GM19035 (cell line): ENCODE measurements around the gene PCGF3.
"Not testable (repeated sequence)": the region's sequence is repeated elsewhere in the genome, so short reads cannot be mapped to it uniquely, and the experiment has no call there.

Experiments used
- ATAC-seq: cut with Tn5 transposase; IDR thresholded peaks from one replicate; pipeline ENCODE4 v1.9.1; 2021; ENCODE audit not compliant: unreplicated experiment

PCGF3 gene

DNA sequence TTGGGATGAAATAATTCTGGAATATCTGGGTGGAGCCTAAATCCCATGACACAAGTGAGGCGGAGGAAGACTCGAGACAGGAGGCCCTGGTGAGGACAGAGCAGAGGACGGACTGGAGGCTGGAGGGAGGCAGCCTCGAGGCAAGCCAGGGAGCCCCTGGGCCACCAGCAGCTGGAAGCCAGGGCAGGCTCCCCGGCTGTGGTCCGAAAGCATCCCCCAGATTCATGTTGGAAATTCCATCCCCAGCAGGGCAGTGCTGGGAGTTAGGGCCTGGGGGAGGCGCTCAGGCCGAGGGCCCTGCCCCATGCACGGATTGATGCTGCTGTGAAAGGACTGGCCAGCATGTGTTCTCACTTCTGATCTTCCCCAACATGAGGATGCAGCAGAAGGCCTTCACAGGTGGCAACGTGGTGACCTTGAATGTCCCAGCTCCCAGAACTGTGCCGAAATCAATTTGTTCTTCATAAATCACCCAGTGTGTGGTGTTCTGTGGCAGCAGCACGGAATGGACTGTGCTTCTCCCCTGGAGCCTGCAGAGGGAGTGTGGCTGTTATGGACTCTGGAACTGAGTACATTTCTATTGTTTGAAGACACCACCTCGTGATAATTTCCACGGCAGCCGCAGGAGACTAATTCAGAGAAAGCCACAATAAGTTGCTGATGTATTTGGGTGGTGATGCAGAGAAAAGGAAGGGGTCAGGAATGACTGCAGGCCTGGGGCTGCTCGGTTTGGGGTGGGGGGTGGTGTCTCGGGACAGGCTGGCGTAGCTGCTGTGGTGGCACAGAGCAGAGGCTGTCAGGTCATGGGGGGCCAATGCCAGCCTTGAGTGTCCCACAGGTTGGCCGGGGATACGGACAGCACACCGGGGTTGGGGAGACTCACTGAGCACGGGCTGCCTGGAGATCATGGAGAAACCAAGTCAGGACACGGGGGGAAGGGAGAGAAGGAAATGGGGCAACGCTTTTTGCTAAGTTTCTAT, 56.9 kb downstream of the PCGF3 start:
- no peak for ATAC-seq

GRCh38 chr4:763191-763810, 57.7 kb downstream of the PCGF3 start:
- no peak for ATAC-seq

DNA sequence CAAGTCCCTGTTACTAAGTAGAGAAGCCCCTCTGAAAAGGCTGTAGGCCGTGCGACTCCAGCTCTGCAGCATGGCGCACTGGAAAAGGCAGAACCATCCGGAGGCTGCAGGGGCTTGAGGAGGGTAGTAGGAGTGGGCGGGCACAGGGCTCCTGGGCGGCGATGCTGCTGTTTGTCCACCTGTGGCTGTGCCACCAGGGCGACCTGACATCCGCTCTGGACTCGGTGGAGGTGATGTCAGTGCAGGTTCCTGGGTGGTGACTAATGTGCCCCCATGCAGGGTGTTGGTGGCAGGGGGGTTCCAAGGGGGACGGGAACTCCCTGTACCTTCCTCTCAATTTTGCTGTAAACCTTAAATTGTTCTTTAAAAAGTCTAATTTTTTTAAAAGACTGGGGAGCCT, 58.3 kb downstream of the PCGF3 start:
- ATAC-seq: no peak

DNA sequence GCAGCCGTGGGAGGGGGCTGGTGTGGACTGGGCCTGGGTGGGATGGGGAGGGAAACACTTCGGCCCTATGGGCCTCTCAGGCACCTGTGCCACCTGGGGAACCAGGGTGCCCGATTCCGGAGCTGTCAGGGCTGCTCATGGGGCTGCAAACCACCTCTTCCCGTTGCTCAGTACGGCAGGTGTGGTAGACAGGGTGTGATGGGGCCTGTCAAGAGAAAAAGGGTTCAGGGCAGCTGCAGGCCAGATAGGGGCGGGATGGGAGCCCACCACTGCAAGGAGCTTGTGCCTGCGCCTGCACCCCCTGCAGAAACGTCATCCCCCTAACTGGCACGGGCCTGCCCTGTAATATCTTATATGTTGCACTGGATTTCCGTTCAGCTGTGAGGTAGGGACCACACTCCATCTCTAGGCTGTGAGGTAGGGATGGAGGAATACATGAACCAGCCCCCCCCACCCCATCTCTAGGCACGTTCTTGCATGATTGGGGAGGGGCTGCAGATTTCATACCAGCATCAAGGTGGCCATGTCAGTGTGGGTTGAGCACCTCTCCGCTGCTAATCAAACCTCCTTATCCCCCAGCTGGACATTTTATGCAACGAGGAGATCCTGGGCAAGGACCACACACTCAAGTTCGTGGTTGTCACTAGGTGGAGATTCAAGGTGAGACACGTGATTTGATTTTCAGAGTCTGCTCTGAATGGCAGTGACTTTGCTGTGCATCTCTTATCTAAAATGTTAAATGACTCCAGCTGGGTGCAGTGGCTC, 59.0 kb downstream of the PCGF3 start:
- ATAC-seq: no peak

DNA sequence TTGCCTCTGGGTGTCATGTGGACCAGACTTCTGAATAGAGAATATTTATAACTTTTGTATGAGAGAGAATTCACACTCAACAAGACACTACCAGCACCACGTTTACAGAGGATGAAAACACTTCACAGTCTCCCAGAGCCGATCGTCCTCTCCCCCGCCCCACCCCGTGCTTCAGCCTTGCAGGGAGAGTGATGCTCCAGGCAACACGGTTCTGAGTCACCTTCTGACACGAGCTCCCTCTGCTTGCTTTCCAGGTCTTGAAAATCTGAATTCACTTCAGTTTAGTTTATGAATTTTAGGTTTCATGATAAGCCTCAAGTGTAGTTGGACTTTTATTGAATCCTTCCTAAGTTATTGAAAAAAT, 60.5 kb downstream of the PCGF3 start:
- no peak for ATAC-seq

DNA sequence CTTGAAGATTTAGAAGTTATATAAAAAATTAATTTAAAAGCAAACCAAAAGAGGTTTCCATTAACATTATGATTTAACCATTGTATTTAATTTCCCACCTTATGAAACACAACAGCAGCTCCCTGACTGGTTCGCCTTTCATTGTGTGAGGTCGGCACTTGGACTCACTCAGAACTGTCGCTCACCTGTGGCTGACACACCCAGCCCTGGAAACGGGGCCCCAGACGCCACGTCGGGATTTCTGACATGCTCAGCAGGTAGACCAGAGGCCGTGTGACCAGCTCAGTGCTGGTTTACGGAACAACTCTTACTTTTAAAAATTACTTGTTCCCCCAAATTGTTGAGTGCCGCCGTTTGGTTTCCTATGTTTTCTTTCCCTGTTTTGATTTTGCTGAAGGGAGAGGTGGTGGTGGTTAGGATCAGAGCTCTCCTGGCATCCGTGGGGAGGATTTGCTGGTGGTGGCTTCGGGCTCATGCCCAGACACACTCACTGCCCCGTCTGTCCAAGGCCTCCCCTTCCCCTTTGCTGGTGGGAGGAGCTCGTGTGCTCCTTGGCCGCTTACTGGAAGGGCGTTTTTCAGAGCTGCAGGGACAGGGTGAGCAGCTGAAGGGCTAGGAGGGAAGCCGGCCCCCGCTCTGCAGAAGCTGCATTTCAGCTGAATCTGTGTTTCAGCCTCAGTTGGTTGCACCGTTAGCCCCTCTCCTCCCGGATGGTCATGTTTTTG, 61.1 kb downstream of the PCGF3 start:
- no peak for ATAC-seq

DNA sequence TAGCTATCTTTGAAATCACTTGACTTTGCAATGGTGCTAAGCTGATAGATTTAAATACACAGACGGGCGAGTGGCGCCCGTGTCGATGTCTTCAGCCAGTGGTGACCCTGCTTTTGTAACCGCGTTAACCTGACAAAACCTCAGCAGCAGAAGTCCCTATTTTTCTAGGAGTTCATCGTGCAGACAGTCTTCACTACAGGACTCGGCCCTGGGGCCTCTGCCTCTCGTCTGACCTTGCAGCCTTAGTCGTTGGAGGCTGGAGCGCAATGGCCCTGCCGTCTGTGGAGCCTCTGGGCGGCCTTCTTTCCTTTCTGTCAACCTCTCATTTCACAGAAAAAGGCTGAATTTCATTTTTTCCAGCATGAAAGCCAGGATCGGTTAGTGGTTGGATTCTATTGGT, 62.4 kb downstream of the PCGF3 start:
- ATAC-seq: no peak

GRCh38 chr4:768995-769394, 63.4 kb downstream of the PCGF3 start:
- ATAC-seq: no peak

DNA sequence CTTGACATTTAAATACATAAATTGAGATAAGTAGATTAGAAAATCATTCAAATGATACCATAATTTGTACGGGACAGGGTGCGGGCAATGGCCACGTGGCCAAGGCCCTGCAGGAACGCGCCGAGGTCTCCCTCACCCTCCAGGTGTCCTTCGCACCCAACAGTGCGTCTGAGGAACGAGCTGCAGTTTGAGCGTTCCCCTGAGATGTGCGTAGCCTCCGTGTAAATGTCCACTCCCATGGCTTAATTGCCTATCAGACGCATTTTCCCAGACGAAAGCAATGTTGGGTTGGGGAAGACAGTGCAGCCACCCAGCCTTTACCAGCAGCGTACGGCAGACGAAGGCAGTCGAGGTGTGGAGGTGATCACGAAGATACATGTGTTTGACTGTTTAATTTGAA, 63.9 kb downstream of the PCGF3 start:
- no peak for ATAC-seq

DNA sequence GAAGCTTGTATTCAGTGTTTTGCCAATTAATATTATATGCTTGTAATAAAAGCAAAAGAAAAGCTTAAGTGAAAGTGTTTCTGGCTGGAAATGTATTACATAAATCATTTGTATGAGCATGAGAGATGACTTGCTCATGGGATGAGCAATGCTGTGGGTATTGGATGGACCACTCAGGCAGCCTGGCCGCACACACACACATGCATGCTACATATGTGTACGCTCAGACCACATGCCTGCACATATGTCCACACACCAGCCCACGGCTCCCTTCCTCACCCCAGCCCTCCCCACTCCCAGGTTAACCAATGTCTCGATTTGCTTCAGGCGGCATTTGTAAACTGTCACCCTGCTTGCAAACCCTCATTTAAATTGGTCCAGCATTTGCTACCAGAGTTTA, 64.4 kb downstream of the PCGF3 start:
- ATAC-seq: no peak

DNA sequence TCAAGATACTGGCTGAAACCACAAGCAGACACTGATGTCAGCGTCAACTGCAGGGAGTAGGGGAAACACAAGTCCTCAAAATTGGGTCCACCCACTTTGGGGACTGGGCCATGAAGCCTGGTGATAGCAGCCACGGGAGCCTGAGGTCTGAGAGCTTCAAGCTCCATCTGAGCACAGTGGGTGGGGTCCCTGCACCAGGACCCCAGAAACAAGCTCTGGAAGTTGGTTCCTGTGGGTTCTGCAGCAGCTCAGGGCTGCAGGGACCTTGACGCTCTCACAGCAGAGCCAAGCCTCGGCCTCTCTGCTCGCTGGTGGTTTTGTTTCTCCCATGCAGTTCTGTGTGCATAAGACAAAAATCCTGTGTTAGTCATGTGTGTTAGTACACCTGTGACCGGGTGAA, 65.8 kb downstream of the PCGF3 start:
- ATAC-seq: no peak

DNA sequence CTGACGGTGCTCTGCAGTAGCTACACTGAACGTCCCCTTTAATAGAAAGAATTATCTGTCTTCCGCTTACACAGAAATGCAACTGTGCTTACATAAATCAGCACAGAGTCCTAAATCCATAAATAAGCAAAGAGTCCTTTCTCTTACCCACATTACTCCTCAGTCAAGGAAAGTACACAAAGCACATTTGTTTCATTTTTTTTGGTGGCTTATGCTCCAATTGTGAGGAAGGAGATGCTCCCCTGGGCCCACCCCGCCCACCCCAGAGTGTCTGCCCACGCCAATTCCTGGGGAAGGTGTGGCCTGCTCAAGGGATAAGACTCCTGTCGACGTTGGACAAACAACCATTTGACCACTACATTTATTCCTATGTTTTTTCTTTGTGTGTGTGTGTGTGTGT, 66.5 kb downstream of the PCGF3 start:
- ATAC-seq: no peak

- ATAC-seq: no peak
These were observed 67.1 kb downstream of the PCGF3 start for GRCh38 chr4:772776-773175.

DNA sequence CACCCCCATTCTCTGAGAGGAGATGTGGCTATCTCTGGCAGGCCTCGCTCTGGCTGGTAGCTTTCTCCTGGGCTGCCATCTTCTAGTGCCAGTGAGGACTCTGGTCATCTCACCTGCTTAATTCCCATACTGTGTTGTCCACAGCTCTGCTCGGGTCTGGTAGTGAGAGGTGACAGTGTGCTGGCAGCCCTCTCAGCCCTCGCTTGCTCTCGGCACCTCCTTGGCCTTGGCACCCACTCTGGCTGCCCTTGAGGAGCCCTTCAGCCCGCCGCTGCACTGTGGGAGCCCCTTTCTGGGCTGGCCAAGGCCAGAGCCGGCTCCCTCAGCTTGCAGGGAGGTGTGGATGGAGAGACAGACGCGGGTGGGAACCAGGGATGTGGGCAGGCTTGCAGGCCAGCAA, 67.6 kb downstream of the PCGF3 start:
- ATAC-seq: no peak

- ATAC-seq: not testable (repeated sequence)
These were observed 68.9 kb downstream of the PCGF3 start for GRCh38 chr4:774419-775092.

DNA sequence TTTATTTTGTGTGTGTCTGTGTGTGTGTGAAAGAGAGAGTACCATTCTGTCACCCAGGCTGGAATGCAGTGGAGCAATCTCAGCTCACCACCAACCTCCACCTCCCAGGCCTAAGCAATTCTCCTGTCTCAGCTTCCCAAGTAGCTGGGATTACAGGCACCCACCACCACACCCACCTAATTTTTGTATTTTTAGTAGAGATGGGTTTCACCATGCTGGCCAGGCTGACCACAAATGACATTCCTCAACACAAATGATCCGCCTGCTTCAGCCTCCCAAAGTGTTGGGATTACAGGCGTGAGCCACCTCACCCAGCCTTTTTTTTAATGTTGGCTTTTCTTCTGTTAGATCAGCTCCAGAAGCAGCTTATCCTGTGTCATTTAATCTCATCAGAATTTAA, 69.9 kb downstream of the PCGF3 start:
- not testable (repeated sequence) for ATAC-seq

GRCh38 chr4:776743-777441, 71.3 kb downstream of the PCGF3 start:
- ATAC-seq: no peak

DNA sequence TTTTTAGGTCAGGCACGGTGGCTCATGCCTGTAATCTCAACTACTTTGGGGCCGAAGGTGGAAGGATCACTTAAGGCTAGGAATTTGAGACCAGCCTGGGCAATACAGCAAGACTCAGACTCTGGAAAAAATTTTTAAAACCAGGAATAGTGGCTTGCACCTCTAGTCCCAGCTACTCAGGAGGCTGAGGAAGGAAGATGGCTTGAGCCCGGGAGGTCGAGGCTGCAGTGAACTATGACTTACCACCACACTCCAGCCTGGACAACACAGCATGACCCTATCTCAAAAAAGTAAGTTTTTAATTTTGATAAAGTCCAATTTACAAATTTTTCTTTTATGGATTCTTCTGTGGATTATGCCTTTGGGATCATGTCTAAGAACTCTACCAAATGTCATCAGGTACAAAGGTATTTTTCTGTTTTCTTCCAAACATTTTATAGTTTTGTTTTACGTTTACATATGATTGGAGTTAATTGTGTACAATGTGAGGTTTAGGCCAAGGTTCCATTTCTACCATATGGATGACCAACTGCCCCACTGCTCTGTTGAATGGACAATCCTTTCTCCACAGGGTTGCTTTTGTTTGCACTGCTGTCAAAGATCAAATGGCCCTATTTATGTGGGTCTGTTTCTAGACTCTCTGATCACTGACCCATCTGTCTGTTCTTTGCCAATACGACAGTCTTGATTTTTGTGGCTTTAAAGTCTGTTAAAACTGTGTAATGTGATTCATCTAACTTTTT, 72.1 kb downstream of the PCGF3 start:
- ATAC-seq: no peak

- no peak for ATAC-seq
These were observed 73.9 kb downstream of the PCGF3 start for GRCh38 chr4:779555-779954.
